GM21423 (cell line): ENCODE data around the gene GJA4.
"Not testable (repeated sequence)": the region's sequence is repeated elsewhere in the genome, so short reads cannot be mapped to it uniquely, and the experiment has no call there.

Source experiments
- ATAC-seq: cut with Tn5 transposase; IDR thresholded peaks from one replicate; pipeline ENCODE4 v1.9.1; 2021; ENCODE audit warnings: mild to moderate bottlenecking, moderate library complexity; ENCODE audit not compliant: unreplicated experiment

GJA4 gene

DNA sequence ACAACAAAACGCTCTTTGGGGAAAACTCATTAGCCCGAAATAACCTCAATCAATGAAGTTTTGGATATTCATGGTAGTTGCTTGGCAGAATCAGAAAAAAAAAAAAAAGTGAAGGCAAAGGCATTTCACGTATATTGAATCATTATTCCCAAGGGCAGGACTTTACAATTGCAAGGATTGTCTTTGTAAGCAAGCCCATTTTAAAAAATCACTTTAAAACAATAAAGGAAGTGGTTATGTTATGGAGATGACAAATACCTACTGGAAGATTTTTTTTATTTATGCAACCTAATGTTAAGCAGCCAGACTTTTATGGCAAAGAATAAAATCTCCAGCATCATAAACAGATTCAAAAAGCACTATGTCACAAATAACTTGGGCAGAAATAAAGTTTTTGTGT lies 23.9 kb upstream of the GJA4 start:
- ATAC-seq = no peak

DNA sequence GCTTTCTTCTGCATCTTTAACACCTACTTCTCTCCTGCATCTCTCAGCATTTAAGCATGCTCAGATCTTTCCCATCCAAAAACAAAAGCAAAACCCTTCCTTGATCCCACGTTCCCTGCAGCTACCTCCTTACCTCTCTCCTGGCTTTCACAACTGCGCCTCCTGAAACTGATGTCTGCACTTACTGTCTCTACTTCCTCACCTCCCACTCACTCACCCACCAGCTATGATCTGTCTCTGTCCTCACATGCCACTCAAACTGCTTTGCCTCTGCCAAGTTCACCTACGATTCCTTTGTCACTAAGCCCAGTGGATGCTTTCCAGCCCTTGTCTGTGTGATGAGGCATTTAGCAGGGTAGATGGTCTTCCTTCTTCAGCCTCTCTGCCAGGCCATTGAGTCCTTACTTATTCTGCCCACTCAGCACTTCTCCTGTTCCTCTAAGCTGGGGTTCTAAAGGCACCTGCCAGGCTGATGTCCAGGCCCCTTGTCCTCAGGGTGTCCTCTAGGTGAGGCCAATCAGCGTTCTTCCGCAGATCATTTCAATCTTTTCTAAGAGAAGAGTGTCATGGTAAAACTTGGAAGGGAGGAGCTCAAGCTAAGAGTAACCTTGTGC lies 21.8 kb upstream of the GJA4 start:
- no peak for ATAC-seq

- ATAC-seq = no peak
These were observed 21.0 kb upstream of the GJA4 start for GRCh38 chr1:34771573-34772371.

- not testable (repeated sequence) for ATAC-seq
These were observed 19.7 kb upstream of the GJA4 start for GRCh38 chr1:34773114-34773513.

- ATAC-seq = no peak
These were observed 17.8 kb upstream of the GJA4 start for GRCh38 chr1:34774957-34775356.

DNA sequence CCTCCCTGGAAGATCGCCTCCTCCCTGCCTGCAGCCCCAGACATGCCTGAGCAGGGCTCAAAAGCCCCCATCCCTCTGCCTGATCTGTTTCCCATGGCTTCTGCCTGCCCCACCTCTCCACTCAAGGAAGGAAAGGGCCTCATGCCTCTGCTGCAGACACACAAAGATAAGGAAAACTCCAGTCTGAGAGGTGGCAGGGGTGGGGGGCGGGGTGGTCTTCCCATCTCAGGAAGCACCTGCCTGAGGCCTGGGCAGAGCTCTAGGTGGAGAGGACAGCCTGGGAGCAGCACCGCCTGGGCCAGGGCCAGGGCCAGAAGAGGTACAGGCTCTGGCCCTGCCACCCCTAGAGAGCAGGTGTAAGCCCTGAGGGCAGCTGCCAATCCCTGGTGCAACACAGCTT lies 15.9 kb upstream of the GJA4 start:
- ATAC-seq = no peak

DNA sequence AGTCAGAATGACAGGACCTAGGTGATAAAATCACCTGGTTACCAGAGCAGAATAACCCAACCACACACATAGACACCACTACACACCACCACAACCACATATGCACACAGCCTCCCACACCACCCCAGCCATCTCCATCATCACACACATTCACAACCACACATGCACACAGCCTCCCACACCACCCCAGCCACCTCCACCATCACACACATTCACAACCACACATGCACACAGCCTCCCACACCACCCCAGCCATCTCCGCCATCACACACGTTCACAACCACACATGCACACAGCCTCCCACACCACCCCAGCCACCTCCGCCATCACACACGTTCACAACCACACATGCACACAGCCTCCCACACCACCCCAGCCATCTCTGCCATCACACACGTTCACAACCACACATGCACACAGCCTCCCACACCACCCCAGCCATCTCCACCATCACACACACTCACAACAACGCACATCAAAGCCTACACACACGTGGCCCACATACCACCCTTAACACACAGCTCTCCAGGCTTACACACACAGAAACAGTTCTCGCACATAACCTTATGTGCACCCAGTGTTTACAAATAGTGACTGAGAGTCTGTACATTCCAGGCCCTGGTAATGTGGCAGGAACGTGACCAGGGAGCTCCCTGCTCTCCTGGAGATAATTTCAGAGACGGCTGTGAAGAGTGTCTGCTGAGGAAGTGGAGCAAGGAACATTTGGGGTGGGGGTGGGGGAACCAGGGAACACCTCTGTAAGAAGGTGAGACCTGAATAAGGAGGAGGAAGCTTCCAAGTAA lies 15.1 kb upstream of the GJA4 start:
- no peak for ATAC-seq

GRCh38 chr1:34778381-34778780 lies 14.4 kb upstream of the GJA4 start:
- ATAC-seq = no peak

GRCh38 chr1:34779005-34779404 lies 13.8 kb upstream of the GJA4 start:
- ATAC-seq = no peak

DNA sequence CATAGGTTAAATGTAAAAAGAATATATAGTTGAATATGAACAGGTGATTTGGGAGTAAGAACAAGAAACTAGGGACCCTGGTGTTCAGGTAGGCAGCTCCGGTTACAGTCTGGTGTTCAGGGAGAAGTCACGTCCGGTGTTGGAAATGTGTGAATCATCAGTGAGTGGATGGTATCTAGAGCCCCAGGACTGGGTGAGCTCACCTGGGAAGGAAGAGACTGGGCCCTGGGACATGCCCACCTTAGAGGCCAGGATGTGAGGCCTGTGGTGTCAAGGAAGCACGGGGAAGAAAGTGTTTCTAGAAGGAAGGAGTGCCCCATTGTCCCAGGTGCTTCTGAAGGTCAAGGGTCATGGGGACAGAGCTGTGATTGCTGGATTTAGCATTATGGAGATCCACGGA lies 13.3 kb upstream of the GJA4 start:
- ATAC-seq = no peak

GRCh38 chr1:34779962-34780361 lies 12.8 kb upstream of the GJA4 start:
- no peak for ATAC-seq

DNA sequence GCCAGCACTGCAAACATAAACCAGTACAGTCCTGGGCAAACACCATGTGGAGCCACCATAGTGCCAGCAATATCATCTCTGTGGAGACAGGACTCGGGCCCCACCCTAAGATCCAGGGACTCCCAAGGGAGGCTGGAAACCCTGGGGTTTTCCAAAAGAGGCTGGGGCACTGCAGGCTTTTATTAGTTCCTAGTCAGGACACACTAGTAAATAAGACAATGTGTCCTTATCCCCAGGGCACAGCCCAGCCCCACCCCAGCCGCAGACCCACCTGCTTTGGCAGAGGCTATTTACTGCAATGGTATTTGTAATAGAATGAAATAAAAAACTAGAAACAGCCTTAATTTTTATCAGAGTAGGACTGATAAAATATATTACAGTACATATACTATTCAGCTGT lies 12.3 kb upstream of the GJA4 start:
- ATAC-seq = no peak

GRCh38 chr1:34781071-34781843 lies 11.5 kb upstream of the GJA4 start, which contains the start of gene GJB3:
Gene GJB3 (plus strand): TSS chr1:34781214. CDS start chr1:34784763, 3,549 bp downstream.
- no peak for ATAC-seq

DNA sequence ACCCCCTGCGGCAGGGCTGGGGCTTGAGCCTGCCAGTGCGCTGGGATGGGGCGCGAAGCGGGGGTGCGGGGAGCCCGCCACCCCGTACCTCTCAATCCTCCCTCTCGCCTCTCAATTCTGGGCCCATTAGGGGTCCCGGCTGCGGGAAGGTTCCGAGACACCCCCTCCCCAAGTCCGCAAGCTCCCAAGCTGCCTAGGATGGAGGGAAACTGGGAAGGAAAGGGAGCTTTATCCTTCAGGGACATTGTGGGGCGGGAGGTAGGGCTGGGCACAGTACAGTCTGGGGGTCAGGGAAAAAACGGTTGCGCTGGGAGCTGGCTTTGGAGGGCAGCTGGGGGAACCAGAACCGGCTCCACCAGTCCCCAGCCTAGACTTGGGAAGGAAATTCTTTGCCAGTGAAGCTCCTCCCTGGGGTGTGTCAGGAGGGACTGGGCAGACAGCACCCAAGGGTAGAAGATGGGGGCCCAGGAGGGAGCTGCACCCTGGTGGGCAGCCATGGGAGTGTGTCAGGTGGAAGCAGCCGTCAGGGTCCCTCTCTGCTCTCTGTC lies 10.9 kb upstream of the GJA4 start:
- no peak for ATAC-seq

GRCh38 chr1:34784751-34785221 lies 8.0 kb upstream of the GJA4 start:
- no peak for ATAC-seq

- no peak for ATAC-seq
These were observed 7.4 kb upstream of the GJA4 start for GRCh38 chr1:34785231-34785874.

DNA sequence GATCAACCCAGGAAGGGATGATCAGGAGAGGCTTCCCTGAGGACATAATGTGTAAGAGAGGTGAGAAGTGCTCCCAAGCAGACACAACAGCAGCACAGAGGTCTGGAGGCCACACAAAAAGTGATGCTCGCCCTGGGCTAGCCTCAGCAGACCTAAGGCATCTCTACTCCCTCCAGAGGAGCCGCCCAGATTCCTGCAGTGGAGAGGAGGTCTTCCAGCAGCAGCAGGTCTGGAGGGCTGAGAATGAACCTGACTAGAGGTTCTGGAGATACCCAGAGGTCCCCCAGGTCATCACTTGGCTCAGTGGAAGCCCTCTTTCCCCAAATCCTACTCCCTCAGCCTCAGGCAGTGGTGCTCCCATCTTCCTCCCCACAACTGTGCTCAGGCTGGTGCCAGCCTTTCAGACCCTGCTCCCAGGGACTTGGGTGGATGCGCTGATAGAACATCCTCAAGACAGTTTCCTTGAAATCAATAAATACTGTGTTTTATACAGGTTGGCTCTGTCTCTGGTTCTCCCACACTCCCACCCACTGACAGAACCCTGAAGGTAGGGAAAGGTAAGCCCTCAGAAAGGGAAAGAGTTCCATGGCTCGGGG lies 6.8 kb upstream of the GJA4 start:
- no peak for ATAC-seq

DNA sequence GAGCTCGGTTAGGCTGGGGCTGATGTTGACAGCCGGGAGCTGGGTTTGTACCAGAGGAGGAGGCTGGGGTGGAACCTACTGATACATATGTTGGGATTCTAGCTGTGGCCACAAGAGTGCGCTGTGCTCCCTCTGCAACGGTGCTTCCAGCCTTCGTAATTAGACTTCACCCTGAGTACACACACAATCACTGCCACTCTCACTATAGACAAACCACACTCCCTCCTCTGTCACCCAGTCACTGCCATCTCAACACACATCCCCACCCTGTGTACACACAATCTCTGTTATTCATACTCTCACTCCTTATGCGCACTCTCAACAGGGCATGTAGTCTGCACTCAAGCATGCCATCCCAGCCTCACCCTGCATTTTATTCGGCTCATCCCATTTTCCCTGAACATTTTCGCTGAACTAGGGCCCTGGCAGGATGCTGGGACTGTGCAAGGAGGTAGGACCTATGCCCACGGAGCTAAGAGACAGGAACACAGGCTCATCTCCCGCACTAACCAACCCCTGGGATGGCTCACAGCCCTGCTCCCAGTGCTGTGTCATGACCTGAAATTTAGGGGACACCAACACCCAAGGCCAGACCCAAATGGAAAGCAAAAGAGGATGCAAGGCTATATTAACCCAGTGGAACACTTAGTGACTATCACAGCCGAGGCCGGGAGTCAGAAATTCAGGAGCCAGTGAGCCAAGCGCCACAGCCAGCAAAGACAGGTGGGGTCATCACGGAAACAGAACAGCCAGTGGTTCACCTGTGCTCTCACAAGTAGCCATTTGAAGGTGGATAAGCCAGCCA lies 6.1 kb upstream of the GJA4 start:
- no peak for ATAC-seq
